NAMALWA (cell line): ENCODE results near the gene CCDC57.

Experiments
- DNase-seq: peaks from one replicate; pipeline ENCODE4 v3.0.0-alpha.2; 2015; ENCODE audit warnings: low spot score

CCDC57 gene

DNA sequence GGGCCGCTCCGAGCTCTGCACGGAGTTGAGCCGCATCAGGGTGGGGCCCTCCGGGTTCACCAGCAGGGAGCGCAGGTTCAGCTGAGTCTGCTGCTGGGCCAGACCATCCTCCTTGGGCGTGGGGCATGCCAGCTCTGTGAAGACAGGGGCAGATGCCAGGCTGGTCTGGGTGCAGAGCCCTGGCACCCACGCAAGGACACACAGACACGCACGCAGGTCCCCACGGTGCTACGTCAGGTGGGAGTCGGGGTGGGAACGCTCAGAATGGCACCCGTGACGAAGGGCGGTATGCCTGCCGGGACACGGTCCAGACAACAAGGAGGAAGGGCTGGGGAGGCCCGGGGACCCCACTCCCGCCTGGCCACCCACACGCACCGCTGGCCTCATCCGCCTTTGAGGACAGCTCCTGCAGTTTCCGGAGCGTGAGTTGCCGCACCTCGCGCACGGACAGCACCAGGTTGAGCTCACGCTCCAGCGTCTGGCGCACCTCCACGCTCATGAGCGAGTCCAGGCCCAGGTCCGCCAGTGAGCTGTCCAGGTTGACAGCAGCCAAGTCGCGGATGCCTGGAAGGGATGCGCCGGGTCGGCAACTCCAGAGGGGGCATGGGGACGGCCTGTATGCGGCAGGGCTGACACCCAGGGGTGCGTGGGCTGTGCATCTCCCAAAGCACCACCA, 131.7 kb downstream of the CCDC57 start:
- DNase-seq: no peak

DNA sequence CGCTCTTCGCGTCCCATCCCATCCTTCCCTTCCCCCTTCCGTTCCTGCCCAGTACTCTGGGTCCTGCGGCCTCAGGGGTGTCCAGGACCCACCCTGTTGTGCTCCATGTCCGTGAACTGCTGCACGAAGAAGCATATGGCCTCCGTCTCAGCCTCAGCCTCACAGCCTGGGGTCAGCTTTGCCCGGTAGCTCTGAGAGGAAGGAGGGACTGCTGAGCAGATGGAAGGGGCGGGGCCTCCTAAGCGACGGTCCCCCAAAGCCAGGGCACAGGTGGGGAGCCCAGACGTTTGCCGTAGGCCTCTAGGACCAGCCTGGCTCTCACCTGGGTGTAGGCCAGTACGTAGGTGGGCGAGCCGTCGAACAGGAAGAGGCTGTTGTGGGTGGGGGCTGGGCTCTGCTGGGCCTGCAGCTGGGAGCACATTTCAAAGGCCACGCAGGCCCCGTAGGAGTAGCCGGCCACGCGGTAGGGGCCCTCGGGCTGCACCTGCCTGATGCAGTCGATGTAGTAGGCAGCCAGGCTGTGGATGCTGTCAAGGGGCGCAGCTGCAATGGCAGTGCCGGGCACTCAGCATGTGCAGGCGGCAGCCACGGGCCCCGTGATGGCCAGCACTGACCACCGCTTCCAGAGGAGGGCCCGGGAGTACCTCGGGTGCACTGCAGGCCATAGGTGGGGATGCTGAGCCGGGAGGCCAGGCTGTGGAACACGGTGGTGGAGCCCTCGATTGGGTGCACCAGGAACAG, 132.4 kb downstream of the CCDC57 start:
- DNase-seq: no peak

DNA sequence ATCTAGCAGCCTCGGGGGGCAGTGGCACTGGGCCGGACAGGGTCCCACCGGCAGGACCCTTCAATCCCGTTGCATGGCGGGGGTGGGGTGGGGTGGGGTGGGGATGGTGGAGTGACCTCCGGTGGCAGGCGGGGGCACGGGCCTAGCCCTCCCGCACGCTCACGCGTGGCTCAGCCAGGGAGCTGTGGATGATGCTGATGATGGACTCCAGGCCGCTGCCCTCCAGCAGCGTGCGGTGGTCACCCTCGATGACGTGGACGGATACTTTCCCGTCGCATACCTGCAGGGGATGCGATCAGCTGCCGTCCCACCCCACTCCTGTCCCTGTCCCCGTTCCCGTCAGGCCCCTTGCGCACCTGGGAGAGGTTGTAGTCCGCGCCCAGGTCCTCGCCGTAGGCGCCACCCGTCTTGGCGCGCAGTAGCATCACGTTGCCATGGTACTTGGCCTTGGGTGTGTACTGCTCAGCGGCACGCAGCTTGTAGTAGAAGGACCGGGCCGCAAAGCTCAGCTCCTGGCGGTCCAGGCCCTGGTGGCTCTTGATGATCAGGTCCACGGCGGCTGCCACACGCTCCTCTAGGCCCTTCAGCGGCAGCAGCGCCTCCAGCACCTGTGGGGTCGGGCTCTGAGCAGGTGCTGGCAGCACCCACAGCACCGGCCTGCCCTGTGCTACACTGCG, 133.5 kb downstream of the CCDC57 start:
- no peak for DNase-seq

DNA sequence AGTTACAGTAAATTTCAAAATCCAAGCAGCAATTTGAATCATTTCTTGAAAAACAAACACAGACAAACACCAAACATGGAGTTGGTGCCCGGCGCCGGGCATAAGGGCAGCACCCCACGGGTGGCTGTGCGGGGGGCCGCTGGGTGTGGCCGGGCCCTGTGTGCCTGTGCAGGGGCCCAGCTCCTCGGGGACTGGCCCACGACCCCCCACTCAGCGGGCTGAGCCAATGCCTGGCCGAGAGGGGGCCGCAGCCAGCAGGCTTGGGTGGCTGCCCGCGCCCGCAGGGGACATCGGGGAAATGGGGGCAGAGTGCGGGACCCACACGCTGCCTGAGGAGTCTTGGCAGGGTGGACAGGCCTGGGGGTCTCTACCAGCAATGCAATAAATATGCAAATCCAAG, 134.2 kb downstream of the CCDC57 start:
- no peak for DNase-seq

DNA sequence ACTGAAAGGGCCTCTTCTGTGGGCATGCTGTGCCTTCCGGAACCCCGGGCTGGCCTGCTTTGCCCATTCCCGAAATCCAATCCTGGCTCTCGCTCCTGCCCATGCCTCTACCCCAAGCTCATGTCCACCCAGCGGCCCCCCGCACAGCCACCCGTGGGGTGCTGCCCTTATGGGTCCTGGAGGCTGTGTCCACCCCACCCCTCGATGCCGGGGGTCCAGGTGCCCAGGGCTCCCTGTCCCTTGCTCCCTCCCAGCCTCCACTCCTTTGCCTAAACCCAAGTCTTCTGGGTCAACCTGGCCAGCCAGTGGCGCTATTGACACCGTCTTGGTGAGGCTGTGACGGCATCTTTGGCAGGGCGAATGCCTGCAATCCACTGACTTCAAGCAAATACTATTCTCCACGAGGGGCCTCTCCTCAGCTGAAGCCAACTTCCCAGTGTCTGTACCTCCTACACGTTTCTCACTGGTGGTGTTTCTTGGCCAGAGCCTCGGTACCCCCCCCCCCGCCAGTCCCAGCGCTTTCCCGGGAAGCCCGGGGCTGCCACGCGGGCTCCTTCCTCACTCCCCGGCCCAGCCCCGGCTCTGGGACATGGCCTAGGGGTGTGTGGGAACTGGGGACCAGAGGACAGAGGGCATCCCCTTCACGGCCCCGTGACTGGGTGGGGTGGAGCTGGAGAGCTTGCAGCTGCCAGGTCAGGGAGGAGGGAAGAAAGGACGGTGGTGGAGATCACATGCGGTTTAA, 134.9 kb downstream of the CCDC57 start:
- no peak for DNase-seq

DNA sequence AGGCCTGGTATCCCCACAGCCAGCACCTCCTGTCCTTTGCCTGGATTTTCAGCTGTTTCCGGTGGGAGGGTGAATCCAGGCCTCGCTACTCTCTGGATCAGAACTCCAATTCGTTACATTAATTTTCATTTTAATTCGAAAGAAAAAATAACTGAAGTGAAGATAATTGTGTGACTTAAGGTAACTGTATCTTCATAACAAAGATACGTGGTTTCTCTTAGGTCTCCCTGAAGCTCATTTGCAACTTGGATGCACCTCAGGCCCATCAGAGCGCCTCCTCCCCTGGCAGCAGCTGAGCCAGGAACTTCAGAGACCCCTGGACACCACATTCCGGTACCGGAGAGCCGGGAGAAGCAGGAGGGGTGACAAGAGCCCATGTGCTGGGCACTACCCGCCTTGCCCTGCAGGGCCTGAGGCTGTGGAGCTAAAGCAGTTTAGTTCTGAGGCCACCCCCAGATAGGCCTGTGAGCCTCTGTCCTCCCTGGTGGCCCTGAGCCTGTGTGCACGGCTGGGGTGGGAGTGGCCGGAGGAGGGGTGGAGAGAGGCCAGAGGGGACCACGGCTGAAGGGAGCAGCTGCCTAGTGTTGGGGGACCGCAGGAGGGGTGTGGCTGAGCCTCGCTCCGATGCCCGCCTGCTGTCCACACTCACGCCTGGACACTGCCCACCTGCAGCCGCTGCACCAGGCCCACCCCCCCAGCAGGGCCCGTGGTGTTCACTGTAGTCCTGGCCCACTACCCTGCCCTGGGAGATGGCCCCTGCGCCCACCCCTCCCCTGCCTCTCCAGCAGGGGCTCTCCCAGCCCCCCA, 135.7 kb downstream of the CCDC57 start:
- no peak for DNase-seq

DNA sequence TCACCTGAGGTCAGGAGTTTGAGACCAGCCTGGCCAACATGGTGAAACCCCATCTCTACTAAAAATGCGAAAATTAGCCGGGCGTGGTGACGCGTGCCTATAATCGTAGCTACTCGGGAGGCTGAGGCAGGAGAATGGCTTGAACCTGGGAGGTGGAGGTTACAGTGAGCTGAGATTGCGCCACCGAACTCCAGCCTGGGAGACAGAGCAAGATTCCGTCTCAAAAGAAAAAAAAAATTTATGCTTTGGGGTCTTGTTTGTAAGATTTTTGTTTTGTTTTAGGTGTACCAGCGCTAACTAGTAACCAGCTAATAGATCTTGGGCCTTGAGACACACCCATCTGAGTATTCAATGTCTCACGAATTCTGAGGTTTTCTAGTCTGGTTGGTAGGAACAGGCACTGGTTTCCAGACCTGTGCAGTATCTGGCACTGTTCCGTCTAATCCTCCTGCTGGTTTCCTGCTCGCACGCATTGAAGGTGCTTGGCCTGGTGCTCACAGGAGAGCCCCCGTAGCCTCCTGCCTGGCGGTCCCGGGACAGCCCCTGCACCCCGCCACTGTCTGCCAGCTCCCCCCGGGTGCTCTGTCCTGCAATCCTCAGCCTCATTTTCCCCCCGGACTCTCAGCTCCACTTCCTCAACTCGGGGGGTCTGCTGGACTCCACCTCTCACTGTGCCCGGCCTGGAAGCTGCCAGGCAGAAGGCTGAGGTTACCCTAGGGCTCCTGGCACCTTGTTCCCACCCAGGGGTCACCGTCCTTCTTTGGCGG, 136.4 kb downstream of the CCDC57 start:
- DNase-seq: no peak

DNA sequence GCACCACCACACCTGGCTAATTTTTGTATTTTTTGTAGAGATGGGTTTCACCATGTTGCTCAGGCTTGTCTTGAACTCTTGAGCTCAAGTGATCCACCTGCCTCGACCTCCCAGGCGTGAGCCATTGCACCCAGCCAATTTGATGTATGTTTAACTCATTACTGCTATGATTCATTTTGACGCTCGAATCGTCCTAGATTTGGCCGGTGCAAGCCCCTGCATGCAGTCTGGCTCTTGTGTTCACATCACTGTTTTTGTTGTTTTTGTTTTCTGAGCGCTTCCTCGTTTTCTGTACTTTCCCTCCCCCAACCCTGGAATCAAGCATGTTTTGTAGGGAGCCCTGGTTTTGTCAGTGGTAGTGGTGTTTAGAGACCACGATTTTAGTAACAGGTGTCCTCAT, 139.2 kb downstream of the CCDC57 start:
- no peak for DNase-seq

DNA sequence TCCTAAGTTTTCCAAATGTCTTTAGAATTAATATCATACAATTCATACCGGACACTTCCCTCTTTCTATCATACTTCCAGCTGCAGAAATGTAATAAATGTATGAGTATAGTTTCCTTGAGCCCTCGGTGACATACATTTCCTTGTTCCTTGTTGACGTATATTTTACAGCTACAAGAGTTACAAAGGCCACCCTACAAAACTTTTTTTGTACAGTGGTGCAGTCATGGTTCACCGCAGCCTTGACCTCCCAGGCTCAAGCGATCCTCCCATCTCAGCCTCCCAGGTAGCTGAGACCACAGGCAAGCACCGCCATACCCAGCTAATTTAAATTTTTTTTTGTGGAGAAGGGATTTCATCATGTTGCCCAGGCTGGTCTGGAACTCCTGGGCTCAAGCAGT, 139.8 kb downstream of the CCDC57 start:
- no peak for DNase-seq

DNA sequence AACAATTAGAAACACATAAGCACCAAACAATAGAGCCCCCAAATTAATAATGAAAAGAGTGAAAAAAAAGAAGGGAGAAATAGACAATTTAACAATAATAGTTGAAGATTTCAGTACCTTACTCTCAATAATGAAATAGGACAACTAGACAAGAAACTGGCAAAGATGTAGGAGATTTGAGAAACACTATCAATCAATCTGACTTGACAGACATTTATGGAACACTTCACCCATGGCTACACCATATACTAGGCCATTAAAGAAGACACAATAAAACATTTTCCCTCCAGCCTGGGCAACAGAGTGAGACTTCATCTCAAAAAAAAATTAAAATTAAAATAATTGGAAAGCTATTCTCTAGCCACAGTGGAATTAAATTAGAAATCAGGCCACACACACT, 142.0 kb downstream of the CCDC57 start:
- DNase-seq: no peak

DNA sequence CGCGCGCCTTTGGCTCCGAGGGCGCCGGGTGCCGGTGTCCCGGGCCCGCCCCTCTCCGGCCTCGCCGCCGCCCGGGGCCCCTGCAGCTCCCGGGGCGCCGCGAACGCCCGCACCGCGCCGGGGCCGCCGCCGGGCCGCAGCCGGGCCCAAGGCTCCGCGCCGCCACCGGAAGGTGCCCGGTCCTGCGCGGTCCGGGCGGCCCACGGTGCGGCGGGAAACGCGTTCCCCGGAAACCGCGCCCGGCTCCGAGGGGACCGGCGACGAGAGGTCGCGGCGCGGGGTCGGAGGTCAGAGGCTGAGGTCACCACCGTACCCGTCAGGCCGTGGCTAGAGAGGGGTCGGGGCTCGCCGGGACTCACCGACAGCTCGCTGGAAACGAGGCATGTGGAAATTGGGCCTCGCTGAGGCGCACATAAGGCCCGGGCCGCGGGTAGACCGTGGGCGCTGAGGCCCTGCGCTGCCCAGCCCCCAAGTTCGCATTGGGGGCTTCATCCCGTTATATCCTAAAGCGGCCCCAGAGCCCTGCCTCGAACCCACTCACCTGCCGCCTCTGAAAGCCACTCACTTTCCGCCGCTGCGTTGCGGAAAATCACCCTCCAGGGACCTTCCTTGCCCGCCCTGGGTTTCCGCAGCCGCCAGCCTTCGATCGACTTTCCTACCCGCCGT, 146.9 kb downstream of the CCDC57 start, which contains the start of gene DUS1L:
Gene DUS1L, minus strand, starts transcription at position 167 of the 666 bp plus-strand sequence. CDS start 745 bp downstream, outside the sequence.
- DNase-seq: peak; percentile 54

DNA sequence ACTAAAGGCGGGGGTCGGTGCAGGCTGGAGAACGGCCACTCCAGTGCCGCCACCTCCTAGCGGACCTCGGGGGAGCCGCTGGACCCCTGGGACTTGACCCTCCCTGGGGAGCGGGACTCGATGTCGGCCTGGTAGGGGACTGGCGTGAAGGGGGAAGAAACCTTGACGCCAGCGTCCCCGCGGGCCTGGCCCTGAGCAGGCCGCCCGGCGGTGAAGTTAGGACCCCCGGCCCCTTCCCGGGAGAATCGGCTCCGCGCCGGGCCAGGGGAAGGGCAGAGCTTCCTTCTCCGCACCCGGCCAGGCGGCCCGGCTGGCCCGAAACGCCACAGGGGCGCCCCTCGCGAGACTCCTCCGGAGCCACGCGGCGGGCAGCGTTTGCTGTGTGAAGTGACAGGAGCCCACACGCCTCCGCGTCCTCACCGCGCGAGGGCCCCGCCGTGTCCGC, 147.4 kb downstream of the CCDC57 start:
- DNase-seq: peak; percentile 55

DNA sequence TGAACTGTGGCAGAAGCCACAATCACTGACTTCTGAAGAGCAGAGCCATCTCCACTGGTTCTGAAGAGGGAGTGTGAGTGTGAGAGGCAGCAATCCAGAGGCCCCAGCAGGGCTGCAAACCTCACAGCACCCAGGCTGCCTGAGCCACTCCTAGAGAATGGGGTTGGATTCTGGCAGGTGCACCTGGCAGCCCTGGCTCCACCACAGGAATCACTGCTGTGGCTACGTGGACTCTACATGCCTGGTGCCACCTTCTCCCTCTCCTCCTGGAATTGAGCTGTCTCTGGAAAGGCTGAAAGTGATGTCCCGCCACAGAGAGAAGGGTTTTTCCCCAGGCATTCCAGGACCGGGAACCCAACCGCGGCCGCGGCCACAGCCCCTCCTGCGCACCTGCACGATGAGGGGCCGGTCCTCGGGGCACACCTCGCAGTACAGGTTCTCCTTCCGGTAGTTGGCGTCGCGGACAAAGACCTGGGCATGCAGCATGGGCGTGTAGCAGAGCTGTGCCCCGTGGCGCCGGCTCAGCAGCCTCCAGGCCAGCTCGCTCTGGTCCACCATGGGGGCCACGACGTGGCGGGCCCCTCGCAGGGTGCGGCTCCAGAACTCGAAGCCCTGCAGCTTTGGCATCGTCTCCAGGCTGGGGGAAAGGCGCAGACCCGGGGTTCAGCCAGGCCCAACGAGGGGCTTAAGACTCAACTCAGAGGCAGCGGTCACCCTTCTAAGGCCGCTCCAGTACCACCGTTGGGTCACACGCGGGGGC, 148.0 kb downstream of the CCDC57 start:
- no peak for DNase-seq

DNA sequence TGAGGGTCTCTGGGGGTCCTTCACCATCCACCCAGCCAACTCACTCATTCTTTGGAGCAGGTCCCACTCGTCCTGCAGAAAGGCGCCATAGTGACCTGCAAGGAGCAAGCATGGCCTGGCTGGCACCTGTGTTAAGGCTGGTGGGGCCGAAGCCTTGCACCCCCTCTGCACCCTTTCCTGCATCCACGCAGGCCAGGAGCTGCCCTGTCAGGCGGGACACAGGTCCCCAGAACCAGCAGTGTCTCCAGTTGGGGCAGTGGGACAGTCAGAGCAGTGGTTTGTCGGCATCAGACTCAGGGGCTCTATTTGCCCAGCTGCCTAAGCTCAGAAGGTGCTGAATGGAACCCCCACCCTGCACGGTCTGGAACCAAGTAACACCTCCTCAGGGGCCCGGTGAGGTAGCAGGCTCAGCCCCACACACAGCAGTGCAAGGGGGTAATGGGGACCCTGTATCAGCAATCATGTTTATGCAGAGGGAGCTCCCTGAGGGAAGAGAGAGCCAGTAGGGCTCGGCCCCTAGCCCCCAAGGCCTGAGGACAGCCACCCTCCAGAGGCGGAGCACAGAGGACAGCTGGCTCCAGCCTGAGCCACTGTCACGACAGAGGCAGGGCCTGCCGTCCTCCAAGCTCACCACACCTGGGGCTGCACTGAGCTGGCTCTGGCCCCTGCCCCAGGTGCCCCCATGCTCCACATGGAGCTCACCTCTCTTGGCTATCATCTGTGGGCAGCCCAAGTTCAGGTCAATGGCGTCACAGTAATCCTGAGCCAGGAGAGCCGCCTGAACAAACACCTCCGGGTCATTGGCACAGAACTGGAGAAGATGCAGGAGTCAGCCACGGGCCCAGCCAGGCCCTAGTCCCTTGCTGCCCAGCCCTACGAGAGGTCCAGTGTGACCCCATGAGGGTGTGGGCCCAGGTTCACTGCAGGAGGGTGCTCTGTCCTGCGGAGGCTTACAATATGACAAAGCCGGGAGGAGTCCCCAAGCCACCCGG, 148.9 kb downstream of the CCDC57 start:
- DNase-seq: no peak

DNA sequence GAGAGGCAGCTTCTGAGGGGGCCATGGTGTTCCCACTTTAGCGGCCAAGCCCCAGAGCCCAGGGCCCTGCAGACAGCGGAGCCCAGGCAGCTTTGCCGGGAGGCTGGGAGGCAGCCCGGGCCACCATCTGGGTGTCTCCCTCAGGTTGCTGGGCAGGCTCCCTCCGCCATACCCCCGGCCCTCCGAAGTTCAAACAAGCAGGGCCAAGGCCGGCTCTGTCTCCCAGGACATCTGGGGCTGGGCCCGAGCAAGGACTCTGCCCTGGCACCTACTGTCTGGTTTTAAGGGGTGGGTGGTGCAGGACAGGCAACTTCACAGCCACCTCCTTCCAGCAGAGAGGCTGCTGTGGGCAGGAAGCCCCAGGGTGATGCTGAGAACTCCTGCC, 149.7 kb downstream of the CCDC57 start:
- DNase-seq: no peak

DNA sequence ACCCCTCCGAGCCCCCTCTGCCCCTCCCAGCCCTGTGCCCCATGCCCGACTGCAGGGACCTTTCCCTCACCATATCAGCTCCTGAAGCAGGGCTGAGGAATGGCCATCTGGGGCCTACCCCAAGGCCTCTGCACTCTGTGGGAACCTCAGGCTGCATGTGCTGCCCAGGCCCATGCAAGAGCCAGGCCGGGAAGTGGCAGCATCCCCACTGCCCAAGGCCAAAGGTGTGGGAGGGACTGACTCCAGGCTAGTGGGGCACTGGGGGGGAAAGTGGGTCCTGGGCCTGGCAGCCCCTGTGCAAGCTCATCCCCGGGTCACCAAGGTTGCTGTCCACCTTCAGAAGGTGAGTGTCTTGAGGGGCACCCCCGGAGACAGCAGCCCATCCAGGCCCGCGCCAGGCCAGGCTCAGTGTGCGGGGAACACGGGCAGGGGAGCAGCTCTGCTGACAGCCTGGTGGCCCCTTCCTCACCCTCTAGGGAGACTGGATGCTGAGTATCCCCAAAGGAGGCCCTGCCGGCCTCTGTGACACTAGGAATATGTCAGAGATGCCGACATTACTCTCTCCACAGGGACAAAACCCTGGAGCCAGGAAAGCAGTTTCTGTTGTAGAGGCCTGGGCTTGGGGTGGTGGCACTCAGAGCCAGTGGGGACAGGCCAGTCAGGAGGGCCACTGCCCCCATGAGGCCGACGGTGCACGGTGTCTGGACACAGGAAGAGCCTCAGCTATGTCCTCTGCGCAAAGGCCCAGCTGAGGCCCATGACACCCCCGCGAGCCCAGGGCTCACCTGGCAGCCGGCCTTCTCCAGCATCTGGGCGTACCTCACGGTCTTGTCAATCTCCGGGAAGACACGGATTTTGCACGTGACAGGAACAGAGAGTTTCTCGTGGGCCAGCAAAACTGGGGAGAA, 150.3 kb downstream of the CCDC57 start:
- DNase-seq: no peak
